OCI-LY1 (cell line): Measurements from ENCODE around the gene PRKCA.

ENCODE experiments used
- CTCF ChIP-seq: fragments of 200-600 bp; sonication (generic), shearing (Covaris generic); IDR thresholded peaks from 2 replicates; pipeline ENCODE4 v1.5.1; 2017; ENCODE audit warnings: mild to moderate bottlenecking, antibody characterized with exemption, low read length, moderate library complexity, mixed read lengths
- EZH2 ChIP-seq: fragments of 200-600 bp; sonication (generic), shearing (Covaris generic); IDR thresholded peaks from 2 replicates; pipeline ENCODE4 v1.8.0; 2017; ENCODE audit warnings: borderline replicate concordance, mixed run types, mild to moderate bottlenecking, antibody characterized with exemption, low read length, moderate library complexity, mixed read lengths

- TF ChIP-seq CTCF (no peak), EZH2 (no peak)
These were observed 254.8 kb downstream of the PRKCA start for GRCh38 chr17:66557200-66557599.
